ENCODE measurements around the gene CYP2C8.

- no peak for TF ChIP-seq CTCF (IDR thresholded peaks at IDR 0.05)
- TF ChIP-seq POLR2A (IDR thresholded peaks at IDR 0.05), result no peak
Observed at GRCh38 chr10:95097805-95098204, 28.5 kb upstream of the CYP2C8 start.
